ENCODE data around the gene IGFL1.
"Not testable (repeated sequence)": the region's sequence is repeated elsewhere in the genome, so short reads cannot be mapped to it uniquely, and the experiment has no call there.

Gene IGFL1

DNA sequence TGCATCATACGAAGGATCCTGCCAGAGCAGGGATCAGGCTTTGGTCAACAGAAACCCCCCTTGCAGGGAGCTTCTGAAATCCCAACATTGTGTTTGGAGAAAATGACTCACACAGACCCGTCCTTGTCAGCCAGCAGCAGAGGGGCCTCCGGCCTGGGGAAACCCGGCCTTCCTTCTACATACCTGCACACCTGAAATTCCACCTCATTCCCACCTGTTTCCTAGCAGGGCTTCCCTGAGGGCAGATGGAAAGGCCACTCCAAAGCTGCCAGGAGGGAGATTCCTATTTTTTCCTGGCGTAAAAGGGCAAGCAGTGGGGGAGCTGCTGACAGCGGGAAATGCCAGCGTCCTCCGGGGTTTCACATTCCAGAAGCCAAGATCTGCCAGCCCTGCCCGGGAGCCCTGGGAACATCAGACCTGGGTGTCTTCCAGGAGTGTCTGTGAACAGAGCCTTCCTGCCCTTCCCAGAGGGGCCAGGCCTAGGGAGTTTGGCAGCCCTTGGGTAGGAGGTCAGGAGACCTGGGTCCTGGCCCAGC, 3.0 kb upstream of the IGFL1 start:
- no peak for DNase-seq

DNA sequence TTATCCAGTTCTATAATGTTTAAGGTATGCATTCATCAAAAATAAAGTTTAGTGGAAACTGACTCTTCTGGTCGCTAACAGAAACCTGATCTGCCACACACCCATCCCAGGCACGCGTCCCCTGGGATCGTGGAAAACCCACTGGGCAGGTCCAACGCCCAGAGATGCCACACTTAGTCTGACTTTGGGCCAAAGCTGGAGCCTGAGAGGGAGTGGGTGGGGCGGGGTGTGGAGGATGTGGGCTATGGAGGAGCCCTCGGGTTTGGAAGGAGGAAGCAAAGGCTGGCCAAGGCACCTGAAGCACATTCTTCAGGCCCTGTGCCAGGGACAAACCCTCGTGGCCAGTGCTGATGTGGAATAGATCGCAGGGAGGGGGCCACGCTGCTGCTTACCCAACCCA, 2.5 kb downstream of the IGFL1 start:
- no peak for DNase-seq

- no peak for DNase-seq
These were observed 2.9 kb downstream of the IGFL1 start for GRCh38 chr19:46232468-46232867.

DNA sequence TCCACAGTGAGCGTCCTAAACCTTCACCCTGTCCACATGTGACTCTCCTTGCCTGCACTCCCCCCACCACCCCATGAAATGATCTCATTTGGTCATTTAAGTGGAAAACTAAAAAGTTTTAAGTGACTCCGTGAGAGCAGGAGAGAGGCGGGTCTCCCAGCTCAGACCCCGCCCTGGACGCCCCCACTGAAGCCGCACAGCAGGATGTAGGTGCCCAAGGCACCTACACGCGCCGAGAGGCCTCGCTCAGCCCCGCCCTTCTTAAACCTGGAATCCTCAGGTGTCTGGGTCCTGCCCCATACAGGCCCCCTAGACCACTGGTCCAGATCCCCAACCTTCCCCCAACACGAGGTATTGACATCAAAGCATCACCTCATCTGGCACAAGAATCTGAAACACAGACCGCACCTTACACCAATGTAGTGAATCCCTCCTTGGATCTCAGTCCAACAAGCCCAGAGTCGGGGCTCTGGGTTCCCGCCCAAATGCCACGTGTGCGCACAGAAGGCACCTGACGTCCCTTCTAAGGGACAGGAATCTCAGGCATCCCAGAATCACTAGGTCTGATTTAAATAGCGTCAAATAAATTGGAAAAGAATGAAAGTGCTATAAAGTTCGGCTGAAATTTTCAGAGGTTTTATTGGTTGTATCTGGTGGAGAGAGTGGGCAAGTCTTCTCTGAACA, 3.5 kb downstream of the IGFL1 start:
- no peak for DNase-seq

DNA sequence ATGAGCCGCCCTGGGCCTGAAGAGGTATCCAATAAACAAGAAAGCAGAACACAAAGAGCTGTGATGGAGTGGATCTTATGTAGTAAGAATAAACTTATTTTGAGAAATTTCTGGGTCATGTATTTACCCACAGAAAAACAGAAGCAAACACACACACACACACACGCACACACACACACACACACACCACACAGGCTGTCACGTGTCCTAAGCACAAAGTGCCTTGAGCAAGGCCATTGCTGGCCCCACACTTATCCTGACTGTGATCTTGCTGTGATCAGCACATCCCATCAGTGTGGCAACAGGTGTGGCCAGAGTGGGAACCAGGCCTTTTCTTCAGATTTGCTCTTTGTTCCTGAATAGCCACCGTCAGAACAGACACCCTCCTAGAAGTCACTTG, 4.3 kb downstream of the IGFL1 start:
- not testable (repeated sequence) for DNase-seq

DNA sequence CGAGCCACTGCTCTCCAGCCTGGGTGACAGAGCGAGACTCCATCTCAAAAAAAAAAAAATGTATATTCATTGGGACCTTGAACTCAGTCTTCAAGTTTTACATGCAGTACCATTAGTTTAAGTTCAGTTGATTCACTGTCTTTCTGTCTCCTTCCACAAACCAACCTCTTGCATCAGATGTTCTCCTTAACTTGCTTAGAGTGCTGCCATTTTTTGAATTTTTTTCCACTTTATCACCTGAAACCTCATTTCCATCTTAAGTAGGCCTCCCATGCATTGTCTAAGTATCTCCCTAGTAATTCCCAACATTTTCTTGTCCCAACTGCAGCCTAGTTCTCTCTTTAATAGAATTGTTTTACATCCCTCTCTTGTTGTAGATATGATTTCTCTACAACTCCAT, 8.6 kb downstream of the IGFL1 start:
- DNase-seq: not testable (repeated sequence)

DNA sequence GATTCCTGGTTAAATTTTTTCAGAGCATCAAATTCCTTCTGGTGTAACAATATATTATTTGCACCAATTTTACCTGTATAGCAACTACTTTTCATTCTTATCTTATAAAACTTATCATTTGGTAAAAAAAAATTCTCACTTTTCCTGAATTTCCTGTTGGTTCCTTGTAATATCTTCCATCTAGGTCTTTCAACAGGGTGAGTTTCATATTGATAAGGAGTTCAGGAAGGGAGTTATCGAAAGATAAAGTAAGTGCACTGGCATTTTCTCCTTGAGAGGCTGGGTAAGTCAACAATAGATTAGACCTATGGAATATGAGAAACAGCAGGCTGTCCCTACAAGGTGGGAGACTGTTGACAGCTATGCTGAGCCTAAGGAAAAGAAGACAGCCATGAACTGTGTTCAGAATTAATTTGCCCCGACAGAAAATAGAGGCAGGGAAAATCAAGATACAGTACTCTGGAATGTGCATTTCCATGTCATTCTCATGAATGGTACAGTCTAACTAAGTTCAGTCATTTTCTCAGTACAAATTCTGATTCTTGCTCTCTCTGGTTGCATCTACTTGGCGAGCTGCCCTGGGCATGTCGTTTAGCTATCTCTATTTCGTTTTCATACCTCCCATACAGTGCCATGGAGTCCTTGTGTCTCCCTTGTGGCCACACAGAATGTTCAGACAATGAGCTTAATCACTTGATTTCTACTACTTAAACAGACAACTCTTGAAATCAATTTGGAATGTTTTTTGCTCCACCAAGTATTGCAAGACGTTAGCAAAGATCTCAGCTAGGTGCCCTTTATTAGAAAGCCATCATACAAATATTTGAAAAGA, 9.9 kb downstream of the IGFL1 start:
- no peak for DNase-seq

DNA sequence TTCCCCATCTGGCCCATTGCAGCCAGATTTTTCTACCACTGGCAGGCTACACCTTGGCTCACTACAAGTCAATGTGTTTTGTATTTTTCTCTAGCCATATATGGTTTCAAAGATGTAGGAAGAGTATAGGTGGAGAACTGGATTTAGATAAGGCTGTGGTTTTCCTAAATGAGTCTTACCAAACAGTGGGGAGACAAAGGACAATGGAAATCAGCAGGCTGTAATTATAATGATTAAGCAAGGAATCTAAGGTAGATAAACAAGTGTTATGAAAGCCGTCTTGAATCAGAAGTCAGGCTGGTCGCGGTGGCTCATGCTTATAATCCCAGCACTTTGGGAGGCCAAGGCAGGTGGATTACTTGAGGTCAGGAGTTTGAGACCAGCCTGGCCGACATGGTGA, 11.2 kb downstream of the IGFL1 start:
- no peak for DNase-seq

DNA sequence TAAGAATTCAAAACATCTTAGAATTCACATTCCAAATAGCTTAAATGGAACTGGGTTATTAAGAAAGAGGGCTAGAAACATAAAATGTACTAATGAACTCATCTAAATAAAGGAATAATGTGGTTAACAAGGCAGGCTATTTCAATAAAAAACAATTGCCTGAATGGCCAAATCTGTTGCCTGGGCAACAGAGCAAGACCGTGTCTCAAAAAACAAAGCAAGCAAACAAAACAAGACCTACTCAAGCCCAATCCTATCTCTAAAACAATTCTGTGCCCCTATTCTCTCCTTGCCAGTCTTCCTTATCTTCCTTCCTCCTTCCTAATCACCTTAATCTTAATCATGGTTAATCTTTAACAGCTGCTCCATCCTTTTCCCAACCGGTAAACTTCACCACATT, 12.1 kb downstream of the IGFL1 start:
- DNase-seq: no peak

DNA sequence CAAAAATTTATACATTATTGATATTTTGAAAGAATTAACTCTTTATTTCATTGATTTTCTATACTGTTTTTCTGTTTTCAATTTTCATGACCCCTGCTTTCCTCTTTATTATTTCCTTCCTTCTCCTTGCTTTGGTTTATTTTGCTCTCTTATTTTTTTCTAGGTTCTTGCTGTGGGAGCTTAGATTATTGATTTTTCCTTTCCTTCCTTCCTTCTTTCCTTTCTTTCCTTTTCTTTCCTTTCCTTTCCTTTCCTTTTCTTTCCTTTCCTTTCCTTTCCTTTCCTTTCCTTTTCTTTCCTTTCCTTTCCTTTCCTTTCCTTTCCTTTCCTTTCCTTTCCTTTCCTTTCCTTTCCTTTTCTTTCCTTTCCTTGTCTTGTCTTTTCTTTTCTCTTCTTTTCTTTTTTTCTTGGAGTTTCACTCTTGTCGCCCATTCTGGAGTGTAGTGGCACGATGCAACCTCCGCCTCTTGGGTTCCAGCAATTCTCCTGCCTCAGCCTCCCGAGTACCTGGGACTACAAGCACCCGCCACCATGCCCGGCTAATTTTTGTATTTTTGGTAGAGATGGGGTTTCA, 13.6 kb downstream of the IGFL1 start:
- DNase-seq: not testable (repeated sequence)

- no peak for DNase-seq
These were observed 20.7 kb downstream of the IGFL1 start for GRCh38 chr19:46250076-46250735.

DNA sequence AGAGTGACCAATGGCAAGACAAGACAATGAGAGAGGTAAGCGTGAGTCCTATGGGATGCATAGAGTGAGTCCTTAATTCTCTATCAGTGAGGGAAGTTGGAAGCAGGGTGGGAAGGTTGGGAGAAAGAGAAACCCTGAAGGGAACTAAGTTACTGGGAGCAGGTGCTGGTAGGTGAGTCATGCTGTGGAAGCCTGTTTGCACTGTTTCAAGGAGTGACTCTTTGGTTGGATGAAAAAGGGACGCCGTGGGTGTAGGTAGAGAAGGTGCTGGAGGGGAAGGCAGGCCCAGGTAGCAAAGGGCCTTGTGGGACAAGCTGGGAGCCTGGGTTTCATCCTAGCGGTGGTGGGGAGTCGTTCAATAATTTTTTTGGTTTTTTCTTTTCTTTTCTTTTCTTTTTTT, 21.9 kb downstream of the IGFL1 start:
- no peak for DNase-seq

GRCh38 chr19:46254776-46255175, 25.2 kb downstream of the IGFL1 start:
- DNase-seq: no peak

DNA sequence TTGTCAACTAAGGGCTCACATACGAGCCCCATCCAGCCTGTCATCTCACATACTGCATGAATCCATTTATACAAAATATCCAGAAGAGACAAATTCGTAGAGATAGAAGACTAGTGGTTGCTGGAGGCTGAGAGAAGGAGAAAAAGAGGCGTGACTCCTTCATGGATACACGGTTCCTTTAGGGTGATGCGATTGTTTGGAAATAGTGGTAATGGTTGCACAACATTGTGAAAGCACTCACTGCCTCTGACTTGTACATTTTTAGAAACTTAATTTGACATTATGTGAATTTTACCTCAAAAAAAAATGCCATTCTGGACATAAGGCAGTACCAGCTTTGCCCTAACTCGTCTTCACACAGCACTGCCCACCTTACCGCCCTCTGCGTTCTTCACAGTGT, 27.3 kb downstream of the IGFL1 start:
- DNase-seq: peak; percentile 9 to 46

GRCh38 chr19:46261501-46261900, 32.0 kb downstream of the IGFL1 start:
- DNase-seq: not testable (repeated sequence)

GRCh38 chr19:46262684-46263296, 33.2 kb downstream of the IGFL1 start:
- DNase-seq: peak in 1 of 2 donors; percentile 10

GRCh38 chr19:46264801-46265200, 35.3 kb downstream of the IGFL1 start:
- DNase-seq: not testable (repeated sequence)

DNA sequence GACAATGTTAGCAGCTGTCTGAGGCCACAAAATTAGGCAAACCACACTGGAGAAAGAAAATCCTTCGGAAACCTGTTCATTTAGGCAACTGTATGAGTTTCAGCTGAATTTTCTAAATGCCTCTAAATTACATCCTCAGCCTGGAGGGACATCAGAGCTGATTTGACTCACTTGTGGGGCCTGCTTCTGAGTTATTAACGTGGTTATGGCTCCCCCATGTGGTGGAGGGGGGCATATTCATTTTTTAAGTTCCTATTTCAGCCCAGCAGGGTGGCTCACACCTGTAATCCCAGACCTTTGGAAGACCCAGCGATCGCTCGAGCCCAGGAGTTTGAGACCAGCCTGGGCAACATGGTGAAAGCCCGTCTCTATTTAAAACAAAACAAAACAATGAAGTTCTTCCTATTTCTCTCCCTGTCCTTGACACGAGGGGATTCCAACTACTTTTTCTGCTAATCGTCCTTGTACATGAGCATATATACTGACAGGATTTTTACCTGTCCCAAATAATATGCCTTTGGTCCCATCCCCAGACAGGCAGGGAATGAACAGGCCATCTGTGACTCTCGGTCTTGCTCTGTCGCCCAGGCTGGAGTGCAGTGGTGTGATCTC, 35.8 kb downstream of the IGFL1 start:
- DNase-seq: peak; percentile 44 to 80

GRCh38 chr19:46269101-46269500, 39.6 kb downstream of the IGFL1 start:
- no peak for DNase-seq

DNA sequence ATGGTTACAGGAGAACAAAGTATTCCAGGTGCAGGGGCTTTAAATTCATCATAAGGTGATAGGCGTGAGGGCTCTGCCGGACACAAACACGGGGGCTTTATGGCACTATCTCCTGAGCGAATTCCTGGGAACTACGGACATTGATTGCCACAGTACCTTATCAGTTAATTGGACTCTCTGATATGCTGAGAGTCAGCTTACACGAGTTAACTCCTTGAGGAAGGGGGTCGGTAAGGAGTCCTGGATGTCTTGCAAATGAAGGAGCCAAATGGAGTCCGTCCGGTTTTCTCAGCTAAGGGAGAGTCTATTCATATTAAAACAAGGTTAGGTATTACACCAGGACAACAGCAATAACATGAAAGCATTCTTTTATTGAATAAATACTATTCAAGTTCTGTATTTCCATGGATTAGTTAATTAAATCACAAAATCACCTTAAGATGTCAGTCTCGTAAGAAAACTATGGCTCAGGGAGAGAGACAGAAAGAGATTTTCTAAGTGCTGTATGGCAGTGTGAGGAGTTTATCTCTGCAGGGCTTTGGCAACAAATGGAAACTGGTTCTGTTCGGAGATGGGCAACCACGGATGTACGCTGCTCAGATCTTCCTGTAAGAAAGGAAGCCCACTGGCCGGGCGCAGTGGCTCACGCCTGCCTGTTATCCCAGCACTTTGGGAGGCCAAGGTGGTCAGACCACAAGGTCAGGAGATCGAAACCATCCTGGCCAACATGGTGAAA, 41.1 kb downstream of the IGFL1 start:
- DNase-seq: no peak

DNA sequence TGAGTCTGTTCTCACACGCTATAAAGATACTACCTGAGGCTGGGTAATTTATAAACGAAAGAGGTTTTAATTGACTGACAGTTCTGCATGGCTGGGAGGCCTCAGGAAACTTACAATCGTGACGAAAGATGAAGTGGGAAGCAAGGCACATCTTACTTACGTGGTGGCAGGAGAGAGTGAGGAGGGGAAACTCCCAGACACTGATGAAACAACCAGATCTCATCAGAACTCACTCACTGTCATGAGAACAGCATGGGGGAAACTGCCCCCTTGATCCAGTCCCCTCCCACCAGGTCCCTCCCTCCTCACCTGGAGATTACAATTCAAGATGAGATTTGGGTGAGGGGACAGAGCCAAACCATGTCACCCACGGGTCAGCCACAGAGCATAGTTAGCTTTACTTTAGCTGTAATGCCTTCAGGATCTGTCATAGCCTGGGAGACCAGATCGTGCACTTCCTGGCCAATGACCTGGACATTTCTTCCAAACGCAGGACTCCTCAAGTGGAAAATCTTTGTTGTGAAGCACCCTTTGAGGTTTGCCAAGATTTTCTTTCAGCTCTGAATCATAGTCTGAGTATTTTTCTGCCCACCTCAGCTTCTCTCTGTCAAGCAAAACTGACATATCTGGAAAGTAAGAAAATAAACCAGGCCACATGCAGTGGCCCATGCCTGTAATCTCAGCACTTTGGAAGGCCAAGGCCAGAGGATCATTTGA, 42.1 kb downstream of the IGFL1 start:
- DNase-seq: peak; percentile 24 to 72

Data from inflammatory macrophage treated with lipopolysaccharide for 1 hour (primary cell).